T-cell (primary cell): ENCODE measurements around the gene CIAPIN1. TPM values are rescaled to one million over a fixed set of nuclear protein-coding genes. Genes with fewer than 3 reads are reported as not detected.

Source experiments
- ATAC-seq, 4 experiments: fragments of 200-7000 bp in 3 of 4; fragments of 150-1000 bp in 1 of 4; cut with Tn5 transposase; replicated peaks in 1 of 4; 1 replicate in 3 of 4; 2 replicates in 1 of 4; pipeline ENCODE4 v1.10.0; 2021; ENCODE audit warnings: moderate library complexity in 3 of 4, mild to moderate bottlenecking in 2 of 4, moderate number of reproducible peaks in 1 of 4
- CTCF ChIA-PET, 2 donors: fragments of 300-600 bp; sonication (Branson Sonifier 250); formaldehyde crosslinking; loops; one replicate each; lab custom pipeline; 2022; ENCODE audit warnings: antibody characterized with exemption in 2 of 2; lab: Charles Lee
- POLR2A ChIA-PET, 2 donors: fragments of 300-600 bp; sonication (Branson Sonifier 250); formaldehyde crosslinking; loops; one replicate each; lab custom pipeline; 2022; ENCODE audit warnings: antibody characterized with exemption in 2 of 2; lab: Charles Lee
- DNase-seq, 35 experiments: peaks; one replicate each; pipeline versions ENCODE4 v3.0.0 to v3.0.0-alpha.2; 2013 to 2023
- H3K27ac ChIP-seq: one replicate; pipeline ENCODE4 v1.5.1; 2013; ENCODE audit warnings: low read length
- H3K27me3 ChIP-seq, 2 experiments: replicated peaks in 1 of 2; 1 replicate in 1 of 2; 2 replicates in 1 of 2; pipeline versions ENCODE4 v1.6.1 to v1.7.0; 2013; ENCODE audit warnings: low read length in 1 of 2, mixed read lengths in 1 of 2; ENCODE audit not compliant: control insufficient read depth in 2 of 2, insufficient read depth in 2 of 2; ENCODE audit errors: extremely low read depth in 1 of 2
- H3K36me3 ChIP-seq, 2 donors: 1 replicate in 1 of 2; 2 replicates in 1 of 2; pipeline versions ENCODE4 v1.6.1 to v1.7.0; 2013; ENCODE audit warnings: low read length in 1 of 2; ENCODE audit not compliant: control insufficient read depth in 2 of 2, insufficient read depth in 1 of 2; ENCODE audit errors: extremely low read depth in 1 of 2
- H3K4me1 ChIP-seq, 2 experiments: 1 replicate in 1 of 2; 2 replicates in 1 of 2; pipeline versions ENCODE4 v1.6.1 to v1.7.0; 2013; ENCODE audit warnings: low read length in 2 of 2, mixed read lengths in 1 of 2; ENCODE audit not compliant: insufficient read depth in 2 of 2, control insufficient read depth in 1 of 2; ENCODE audit errors: extremely low read depth in 1 of 2
- H3K4me3 ChIP-seq, 2 donors: 1 replicate in 1 of 2; 2 replicates in 1 of 2; pipeline versions ENCODE4 v1.5.1 to v1.7.0; 2013; ENCODE audit warnings: mild to moderate bottlenecking in 2 of 2, low read length in 1 of 2, moderate library complexity in 1 of 2; ENCODE audit not compliant: control insufficient read depth in 1 of 2; ENCODE audit errors: extremely low read depth in 1 of 2
- H3K9me3 ChIP-seq: 2 replicates; pipeline ENCODE4 v1.7.0; 2013
- H3K27ac Mint-ChIP-seq, 2 donors: one replicate each; pipeline ENCODE4 v1.8.0; 2020 to 2021; ENCODE audit warnings: mild to moderate bottlenecking in 2 of 2, mixed read lengths in 2 of 2
- H3K27me3 Mint-ChIP-seq, 2 donors: one replicate each; pipeline ENCODE4 v1.8.0; 2021 to 2022; ENCODE audit warnings: mixed read lengths in 2 of 2
- H3K36me3 Mint-ChIP-seq: one replicate; pipeline ENCODE4 v1.8.0; 2021; ENCODE audit warnings: mixed read lengths
- H3K4me1 Mint-ChIP-seq, 3 donors: one replicate each; pipeline ENCODE4 v1.8.0; 2020 to 2022; ENCODE audit warnings: mixed read lengths in 3 of 3, mild to moderate bottlenecking in 1 of 3
- H3K4me3 Mint-ChIP-seq, 3 donors: one replicate each; pipeline ENCODE4 v1.8.0; 2020 to 2022; ENCODE audit warnings: mild to moderate bottlenecking in 3 of 3, mixed read lengths in 3 of 3, moderate library complexity in 3 of 3
- H3K9me3 Mint-ChIP-seq, 3 donors: one replicate each; pipeline ENCODE4 v1.8.0; 2020 to 2022; ENCODE audit warnings: mixed read lengths in 3 of 3
- WGBS: methylation state at CpG from one replicate; pipeline ENCODE4 v1.1.5; 2013; ENCODE audit warnings: missing lambda C conversion rate; ENCODE audit not compliant: insufficient coverage; 5-methylcytosine and 5-hydroxymethylcytosine counted together
- total RNA-seq, 35 experiments: library from RNA in 6 of 35; stranded (reverse) in 6 of 35; fragments of 120-200 nt in 1 of 35; gene quantifications; one replicate each; pipeline versions ENCODE4 v1.2.1 to v1.2.4 and lab custom pipeline; 2013 to 2026

The CIAPIN1 gene
- total RNA-seq, 5 donors from 2014 or later (not counting 1 experiment from before 2014, with no cell fraction given) = 26.5 to 46.8 (median 28.5) TPM

DNA sequence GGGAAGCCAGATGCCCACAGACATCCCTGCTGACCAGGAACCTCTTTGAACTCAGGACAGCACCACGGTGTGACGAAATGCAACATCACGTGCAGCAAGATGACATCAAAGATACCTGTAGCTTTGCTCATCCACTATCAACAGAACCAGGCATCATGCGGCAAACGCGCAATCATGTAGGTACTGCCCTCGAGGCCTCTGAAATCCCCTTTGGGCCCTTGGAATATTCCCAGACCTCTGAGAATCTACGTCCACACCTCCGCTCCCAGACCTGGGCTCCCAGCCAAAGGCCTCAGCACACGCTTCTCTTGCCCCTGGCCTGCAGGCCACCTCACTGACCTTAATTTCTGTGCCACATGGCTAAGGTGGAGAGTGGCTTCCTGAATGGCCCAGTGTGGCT is 67.6 kb downstream of the CIAPIN1 start:
- H3K27ac ChIP-seq = no peak overlapping the region
- no peak for DNase-seq
- H3K36me3 Mint-ChIP-seq = no peaks in the 10 kb centered on the region
- H3K9me3 ChIP-seq = no peaks in the 10 kb centered on the region
- H3K4me1 Mint-ChIP-seq = peaks cover 0 to 17% (median 13%) of the 10 kb centered on the region in 3 donors
- WGBS = 92% methylated on average over 10 of the region's 10 CpGs
- ATAC-seq = no peak
- H3K4me1 ChIP-seq = peaks cover 0 to 6% of the 10 kb centered on the region in 2 experiments
- H3K4me3 ChIP-seq = no peak overlapping the region
- no peaks in the 10 kb centered on the region for H3K9me3 Mint-ChIP-seq
- H3K27me3 Mint-ChIP-seq = no peaks in the 10 kb centered on the region
- no peak overlapping the region for H3K27ac Mint-ChIP-seq
- ChIA-PET POLR2A (no interaction called here), CTCF (no interaction called here)
- peaks cover 0 to 5% of the 10 kb centered on the region in 2 experiments for H3K27me3 ChIP-seq
- H3K36me3 ChIP-seq = no peaks in the 10 kb centered on the region
- H3K4me3 Mint-ChIP-seq = no peak overlapping the region

Other genes with a start within 250 kb of the CIAPIN1 start
- gene ARL2BP, start 202.1 kb downstream of the CIAPIN1 start, total RNA-seq = 10 to 100 TPM; 34.6 to 62.2 (median 48.4) TPM
- gene PLLP, start 162.7 kb downstream of the CIAPIN1 start, total RNA-seq = 1 to 10 TPM; 1.4 to 4.3 (median 3.3) TPM
- 10 to 100 TPM in 3 of 5 donors, not detected in 2; 13.0 to 27.3 (median 13.0) TPM for gene CCL22, start 88.6 kb downstream of the CIAPIN1 start, total RNA-seq
- gene CX3CL1, start 74.9 kb downstream of the CIAPIN1 start, total RNA-seq = under 1 TPM in 3 of 5 donors, not detected in 2; 0.13 to 0.18 (median 0.16) TPM
- gene CCL17, start 42.6 kb downstream of the CIAPIN1 start, total RNA-seq = 1 to 10 TPM in 2 of 5 donors, under 1 TPM in 1, not detected in 2; 0.93 to 1.2 (median 1.2) TPM
- 10 to 100 TPM; 18.0 to 35.3 (median 34.2) TPM for gene COQ9, start 94 bp upstream of the CIAPIN1 start, total RNA-seq
- 10 to 100 TPM; 63.8 to 93.9 (median 69.0) TPM for gene POLR2C, start 15.3 kb upstream of the CIAPIN1 start, total RNA-seq
- gene DOK4, start 39.1 kb upstream of the CIAPIN1 start, total RNA-seq = 1 to 10 TPM; 2.2 to 4.1 (median 3.1) TPM
- 10 to 100 TPM in 1 of 5 donors, 1 to 10 TPM in 4; 6.1 to 11.2 (median 6.6) TPM for gene CCDC102A, start 89.2 kb upstream of the CIAPIN1 start, total RNA-seq
- 10 to 100 TPM in 1 of 5 donors, 1 to 10 TPM in 4; 1.5 to 10.2 (median 5.9) TPM for gene ADGRG5, start 95.3 kb upstream of the CIAPIN1 start, total RNA-seq
- gene ADGRG1, start 181.2 kb upstream of the CIAPIN1 start, total RNA-seq = 10 to 100 TPM in 4 of 5 donors, 1 to 10 TPM in 1; 7.8 to 91.7 (median 11.7) TPM
- 1 to 10 TPM in 1 of 5 donors, under 1 TPM in 3, not detected in 1; 0.16 to 1.8 (median 0.40) TPM for gene ADGRG3, start 220.9 kb upstream of the CIAPIN1 start, total RNA-seq
- not detected for gene DRC7, start 247.4 kb upstream of the CIAPIN1 start, total RNA-seq